ENCODE data around the gene TGFBR2. TPM values are rescaled to one million over a fixed set of nuclear protein-coding genes. Genes with fewer than 3 reads are reported as not detected.

Gene TGFBR2
- total RNA-seq, 1 donor from 2014 or later, result 26.1 TPM

DNA sequence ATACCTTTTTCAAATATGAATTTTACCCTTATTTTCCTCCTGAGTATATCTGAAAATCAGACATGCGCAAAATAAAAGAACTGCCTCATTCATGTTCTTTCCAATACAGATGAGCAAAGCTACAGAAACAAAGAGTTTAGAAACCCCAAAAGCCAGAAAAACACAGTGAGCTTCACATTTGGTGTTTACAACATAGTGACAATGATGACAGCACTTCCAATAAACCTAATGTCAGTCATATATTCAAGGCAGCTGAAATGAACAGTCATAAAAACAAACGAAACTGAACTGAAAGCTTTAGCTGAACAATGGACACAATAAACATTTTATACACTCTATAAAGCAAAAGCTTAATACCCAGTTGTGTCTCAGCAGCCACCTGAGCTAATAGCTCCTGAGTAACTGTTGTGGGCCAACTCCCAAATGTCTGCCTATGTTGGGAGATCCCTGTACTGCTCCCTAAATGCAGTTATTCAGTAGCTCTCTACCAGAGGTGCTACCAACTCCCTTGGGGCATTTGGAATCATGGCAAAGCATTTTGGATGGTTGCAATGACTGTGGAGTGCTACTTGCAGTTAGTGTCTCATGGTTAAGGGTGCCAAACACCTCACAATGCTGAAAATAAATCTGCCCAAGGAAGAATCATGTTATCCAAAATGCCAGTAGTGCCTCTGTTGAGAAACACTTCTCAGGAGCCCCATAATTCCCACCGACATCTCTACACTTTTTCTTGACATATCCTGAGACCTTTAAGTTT is 131.5 kb downstream of the TGFBR2 start:
- Mint-ChIP-seq H3K27ac (no peak overlapping the region), H3K36me3 (no peaks in the 10 kb centered on the region), H3K9me3 (peaks cover 5% of the 10 kb centered on the region), H3K27me3 (no peaks in the 10 kb centered on the region), H3K4me1 (ENCODE audit: unreplicated experiment) (no peaks in the 10 kb centered on the region), H3K4me3 (no peak overlapping the region)
- TF ChIP-seq CTCF (conservative IDR thresholded peaks at IDR 0.05), result no peak
- no peak for DNase-seq (ENCODE audit: extremely low spot score, unreplicated experiment)

- Mint-ChIP-seq H3K9me3 (peaks cover 5% of the 10 kb centered on the region), H3K4me3 (no peak overlapping the region), H3K27ac (no peak overlapping the region), H3K4me1 (ENCODE audit: unreplicated experiment) (no peaks in the 10 kb centered on the region), H3K36me3 (no peaks in the 10 kb centered on the region), H3K27me3 (no peaks in the 10 kb centered on the region)
- TF ChIP-seq CTCF (conservative IDR thresholded peaks at IDR 0.05), result no peak
- no peak for DNase-seq (ENCODE audit: extremely low spot score, unreplicated experiment)
Measured at GRCh38 chr3:30738605-30739004, 132.2 kb downstream of the TGFBR2 start.

DNA sequence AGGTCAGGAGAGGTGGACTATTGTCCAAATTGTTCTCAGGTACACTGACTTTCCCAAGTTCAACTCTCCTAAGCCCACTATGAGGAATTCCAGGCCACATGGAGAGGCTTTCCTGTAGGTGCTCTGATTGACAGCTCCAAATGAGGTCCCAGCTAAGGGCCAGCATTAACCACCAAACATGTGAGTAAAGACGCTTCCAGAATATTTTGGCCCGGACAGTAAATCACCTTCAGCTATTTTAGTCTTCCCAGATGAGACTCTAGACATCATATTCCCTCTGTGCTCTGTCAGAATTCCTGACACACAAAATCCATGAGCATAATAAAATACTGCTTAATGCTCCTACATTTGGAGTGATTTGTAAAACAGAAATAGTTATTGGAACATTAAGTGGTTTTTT is 135.5 kb downstream of the TGFBR2 start:
- no peak overlapping the region for H3K4me3 Mint-ChIP-seq
- DNase-seq (ENCODE audit: extremely low spot score, unreplicated experiment), result no peak
- H3K4me1 Mint-ChIP-seq (ENCODE audit: unreplicated experiment), result no peaks in the 10 kb centered on the region
- no peaks in the 10 kb centered on the region for H3K36me3 Mint-ChIP-seq
- H3K27ac Mint-ChIP-seq, result no peak overlapping the region
- no peak for TF ChIP-seq CTCF (conservative IDR thresholded peaks at IDR 0.05)
- no peaks in the 10 kb centered on the region for H3K9me3 Mint-ChIP-seq
- H3K27me3 Mint-ChIP-seq, result no peaks in the 10 kb centered on the region

- no peaks in the 10 kb centered on the region for H3K27me3 Mint-ChIP-seq
Measured at GRCh38 chr3:30742796-30743619, 136.6 kb downstream of the TGFBR2 start.

More at GRCh38 chr3:30742796-30743619, 136.6 kb downstream of the TGFBR2 start:
- no peaks in the 10 kb centered on the region for H3K9me3 Mint-ChIP-seq
- H3K4me1 Mint-ChIP-seq (ENCODE audit: unreplicated experiment), result no peaks in the 10 kb centered on the region
- no peaks in the 10 kb centered on the region for H3K36me3 Mint-ChIP-seq
- H3K4me3 Mint-ChIP-seq, result no peak overlapping the region
- no peak for TF ChIP-seq CTCF (conservative IDR thresholded peaks at IDR 0.05)
- H3K27ac Mint-ChIP-seq, result no peak overlapping the region
- no peak for DNase-seq (ENCODE audit: extremely low spot score, unreplicated experiment)
